DOHH2 (cell line): Measurements from ENCODE around the gene CCDC51.

ENCODE experiments used
- EZH2phosphoT487 ChIP-seq: fragments of 200-600 bp; sonication (generic); IDR thresholded peaks from 2 replicates; pipeline ENCODE4 v1.6.1; 2017; ENCODE audit warnings: borderline replicate concordance, mild to moderate bottlenecking, antibody characterized with exemption, low read length, moderate library complexity, mixed read lengths
- TF ChIP-seq, protein P1 (sequence below): fragments of 200-600 bp; sonication (generic); IDR thresholded peaks from one replicate; pipeline ENCODE4 v1.5.1; 2014; ENCODE audit warnings: antibody characterized with exemption, mild to moderate bottlenecking, low read depth, low read length; ENCODE audit not compliant: poor library complexity, severe bottlenecking

- TF ChIP-seq, protein P1, sequence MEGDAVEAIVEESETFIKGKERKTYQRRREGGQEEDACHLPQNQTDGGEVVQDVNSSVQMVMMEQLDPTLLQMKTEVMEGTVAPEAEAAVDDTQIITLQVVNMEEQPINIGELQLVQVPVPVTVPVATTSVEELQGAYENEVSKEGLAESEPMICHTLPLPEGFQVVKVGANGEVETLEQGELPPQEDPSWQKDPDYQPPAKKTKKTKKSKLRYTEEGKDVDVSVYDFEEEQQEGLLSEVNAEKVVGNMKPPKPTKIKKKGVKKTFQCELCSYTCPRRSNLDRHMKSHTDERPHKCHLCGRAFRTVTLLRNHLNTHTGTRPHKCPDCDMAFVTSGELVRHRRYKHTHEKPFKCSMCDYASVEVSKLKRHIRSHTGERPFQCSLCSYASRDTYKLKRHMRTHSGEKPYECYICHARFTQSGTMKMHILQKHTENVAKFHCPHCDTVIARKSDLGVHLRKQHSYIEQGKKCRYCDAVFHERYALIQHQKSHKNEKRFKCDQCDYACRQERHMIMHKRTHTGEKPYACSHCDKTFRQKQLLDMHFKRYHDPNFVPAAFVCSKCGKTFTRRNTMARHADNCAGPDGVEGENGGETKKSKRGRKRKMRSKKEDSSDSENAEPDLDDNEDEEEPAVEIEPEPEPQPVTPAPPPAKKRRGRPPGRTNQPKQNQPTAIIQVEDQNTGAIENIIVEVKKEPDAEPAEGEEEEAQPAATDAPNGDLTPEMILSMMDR: no peak
- no peak for TF ChIP-seq EZH2phosphoT487
Measured at GRCh38 chr3:48405971-48406370, 33.9 kb downstream of the CCDC51 start.
